NCI-H187 treated with DMSO at 0.1 percent for 48 hours (cell line): ENCODE results near the gene GRIP2.

ENCODE experiments used
- DNase-seq: peaks from one replicate; lab custom pipeline; 2025; lab: John Stamatoyannopoulos, UW

The GRIP2 gene

GRCh38 chr3:14483286-14483685 lies 56.9 kb downstream of the GRIP2 start:
- DNase-seq, result no peak

GRCh38 chr3:14482271-14482721 lies 57.8 kb downstream of the GRIP2 start:
- no peak for DNase-seq

GRCh38 chr3:14481646-14482036 lies 58.5 kb downstream of the GRIP2 start:
- DNase-seq, result no peak

- DNase-seq, result no peak
These were observed 59.0 kb downstream of the GRIP2 start for GRCh38 chr3:14481018-14481645.

GRCh38 chr3:14480207-14481017 lies 59.7 kb downstream of the GRIP2 start:
- no peak for DNase-seq

GRCh38 chr3:14479591-14479990 lies 60.6 kb downstream of the GRIP2 start:
- DNase-seq, result no peak

- no peak for DNase-seq
These were observed 61.1 kb downstream of the GRIP2 start for GRCh38 chr3:14478956-14479550.

- DNase-seq, result no peak
These were observed 62.7 kb downstream of the GRIP2 start for GRCh38 chr3:14477311-14477935.

- no peak for DNase-seq
These were observed 63.4 kb downstream of the GRIP2 start for GRCh38 chr3:14476583-14477265.

- DNase-seq, result no peak
These were observed 64.5 kb downstream of the GRIP2 start for GRCh38 chr3:14475621-14476020.

GRCh38 chr3:14474363-14475081 lies 65.6 kb downstream of the GRIP2 start:
- DNase-seq, result no peak

GRCh38 chr3:14473411-14473891 lies 66.7 kb downstream of the GRIP2 start:
- DNase-seq, result no peak

- DNase-seq, result no peak
These were observed 67.4 kb downstream of the GRIP2 start for GRCh38 chr3:14472471-14473351.

- no peak for DNase-seq
These were observed 68.5 kb downstream of the GRIP2 start for GRCh38 chr3:14471690-14472089.

- DNase-seq, result no peak
These were observed 69.1 kb downstream of the GRIP2 start for GRCh38 chr3:14471016-14471415.

- no peak for DNase-seq
These were observed 69.7 kb downstream of the GRIP2 start for GRCh38 chr3:14470461-14470860.

- no peak for DNase-seq
These were observed 71.5 kb downstream of the GRIP2 start for GRCh38 chr3:14468621-14468981.

GRCh38 chr3:14467814-14468620 lies 72.1 kb downstream of the GRIP2 start:
- DNase-seq, result no peak

GRCh38 chr3:14466179-14466903 lies 73.8 kb downstream of the GRIP2 start:
- DNase-seq, result no peak
